Measurements from ENCODE around the gene KIF16B. TPM values are rescaled to one million over a fixed set of nuclear protein-coding genes. Genes with fewer than 3 reads are reported as not detected.

The KIF16B gene
- total and polyA plus RNA-seq, 2 experiments from 2014 or later: 6.5 to 11.1 TPM

DNA sequence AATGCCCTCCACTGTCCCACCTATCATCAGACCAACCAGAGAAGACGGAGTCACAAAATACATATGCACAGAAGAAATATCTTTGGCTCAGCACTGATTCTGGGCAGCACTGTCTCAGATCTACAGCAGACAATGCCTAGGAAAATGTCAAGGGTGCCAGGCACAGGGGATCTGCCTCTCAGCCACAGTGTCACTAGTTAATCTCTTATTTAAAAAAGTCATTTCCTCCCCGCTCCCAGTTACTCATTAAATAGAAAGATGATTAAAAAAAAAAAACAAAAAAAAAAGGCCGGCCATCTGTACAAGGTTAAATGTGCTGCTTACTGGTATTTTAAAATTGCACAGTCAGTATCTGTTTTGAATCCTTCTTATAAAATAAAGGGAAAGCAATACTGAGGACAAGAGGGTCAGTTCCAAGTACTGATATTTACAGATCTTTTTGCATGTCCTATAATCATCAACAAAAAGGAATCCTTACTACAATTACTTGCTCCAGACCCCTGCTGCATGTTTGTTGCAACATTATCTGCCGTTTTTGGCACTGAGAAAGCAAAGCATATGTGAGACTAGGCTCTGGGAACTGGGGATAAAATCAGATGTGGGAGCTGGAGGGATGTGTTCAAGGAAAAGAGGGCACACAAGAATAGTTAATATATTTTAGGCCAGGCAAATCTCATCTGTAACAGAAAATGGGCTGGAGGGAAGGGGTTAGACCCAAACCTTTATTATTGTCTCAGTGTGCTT, 299.3 kb downstream of the KIF16B start (continued):
- TF ChIP-seq, protein P1, sequence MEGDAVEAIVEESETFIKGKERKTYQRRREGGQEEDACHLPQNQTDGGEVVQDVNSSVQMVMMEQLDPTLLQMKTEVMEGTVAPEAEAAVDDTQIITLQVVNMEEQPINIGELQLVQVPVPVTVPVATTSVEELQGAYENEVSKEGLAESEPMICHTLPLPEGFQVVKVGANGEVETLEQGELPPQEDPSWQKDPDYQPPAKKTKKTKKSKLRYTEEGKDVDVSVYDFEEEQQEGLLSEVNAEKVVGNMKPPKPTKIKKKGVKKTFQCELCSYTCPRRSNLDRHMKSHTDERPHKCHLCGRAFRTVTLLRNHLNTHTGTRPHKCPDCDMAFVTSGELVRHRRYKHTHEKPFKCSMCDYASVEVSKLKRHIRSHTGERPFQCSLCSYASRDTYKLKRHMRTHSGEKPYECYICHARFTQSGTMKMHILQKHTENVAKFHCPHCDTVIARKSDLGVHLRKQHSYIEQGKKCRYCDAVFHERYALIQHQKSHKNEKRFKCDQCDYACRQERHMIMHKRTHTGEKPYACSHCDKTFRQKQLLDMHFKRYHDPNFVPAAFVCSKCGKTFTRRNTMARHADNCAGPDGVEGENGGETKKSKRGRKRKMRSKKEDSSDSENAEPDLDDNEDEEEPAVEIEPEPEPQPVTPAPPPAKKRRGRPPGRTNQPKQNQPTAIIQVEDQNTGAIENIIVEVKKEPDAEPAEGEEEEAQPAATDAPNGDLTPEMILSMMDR (conservative IDR thresholded peaks at IDR 0.05; ENCODE audit: low read depth in 2 of 2): no peak

- 0 out of 2 replicates have a peak, but pooled peaks cover 5% of the 10 kb centered on the region for H3K9me2 ChIP-seq (ENCODE audit: insufficient read depth)
- H4K20me1 ChIP-seq (replicated peaks; ENCODE audit: insufficient read depth): no peaks in the 10 kb centered on the region
- H3K27ac ChIP-seq (ENCODE audit: low read depth): no peak overlapping the region
- DNase-seq (ENCODE audit: low spot score): no peak
- no peaks in the 10 kb centered on the region for H3K27me3 ChIP-seq (ENCODE audit: insufficient read depth)
- Mint-ChIP-seq H3K27ac (no peak overlapping the region), H3K27me3 (ENCODE audit: insufficient read depth, low read depth, poor library complexity) (peaks cover 2% of the 10 kb centered on the region), H3K9me3 (no peaks in the 10 kb centered on the region), H3K4me3 (no peak overlapping the region), H3K4me1 (peaks cover 12% of the 10 kb centered on the region), H3K36me3 (ENCODE audit: low read depth) (0 out of 3 replicates have a peak, but pooled peaks cover under 1% of the 10 kb centered on the region)
- no peak overlapping the region for H3K4me3 ChIP-seq
- H3F3A ChIP-seq (replicated peaks; ENCODE audit: low read depth): no peaks in the 10 kb centered on the region
- no peaks in the 10 kb centered on the region for H3K36me3 ChIP-seq (ENCODE audit: insufficient read depth)
- no peaks in the 10 kb centered on the region for H3K79me2 ChIP-seq (replicated peaks; ENCODE audit: insufficient read depth)
- no peaks in the 10 kb centered on the region; the same call in 1 of the 2 replicates for H3K4me1 ChIP-seq (ENCODE audit: insufficient read depth)
- ATAC-seq: no peak
- no peak overlapping the region for H2AFZ ChIP-seq
- no peak overlapping the region for H3K4me2 ChIP-seq
- TF ChIP-seq CREB1 (CRISPR knock-in tag; IDR thresholded peaks at IDR 0.05; ENCODE audit: low read depth) (no peak), ZNF331 (CRISPR knock-in tag; IDR thresholded peaks at IDR 0.05; ENCODE audit: low read depth) (no peak), STAT1 (IDR thresholded peaks at IDR 0.05; ENCODE audit: unreplicated experiment) (no peak), EZH2 (IDR thresholded peaks at IDR 0.05; ENCODE audit: low read depth, unreplicated experiment) (no peak), NANOG (IDR thresholded peaks at IDR 0.05; ENCODE audit: borderline replicate concordance) (no peak), EZH2phosphoT487 (IDR thresholded peaks at IDR 0.05; ENCODE audit: unreplicated experiment) (no peak)
- TF ChIP-seq, protein P1 (conservative IDR thresholded peaks at IDR 0.05; ENCODE audit: low read depth in 2 of 2): no peak
- TF ChIP-seq, protein P2, sequence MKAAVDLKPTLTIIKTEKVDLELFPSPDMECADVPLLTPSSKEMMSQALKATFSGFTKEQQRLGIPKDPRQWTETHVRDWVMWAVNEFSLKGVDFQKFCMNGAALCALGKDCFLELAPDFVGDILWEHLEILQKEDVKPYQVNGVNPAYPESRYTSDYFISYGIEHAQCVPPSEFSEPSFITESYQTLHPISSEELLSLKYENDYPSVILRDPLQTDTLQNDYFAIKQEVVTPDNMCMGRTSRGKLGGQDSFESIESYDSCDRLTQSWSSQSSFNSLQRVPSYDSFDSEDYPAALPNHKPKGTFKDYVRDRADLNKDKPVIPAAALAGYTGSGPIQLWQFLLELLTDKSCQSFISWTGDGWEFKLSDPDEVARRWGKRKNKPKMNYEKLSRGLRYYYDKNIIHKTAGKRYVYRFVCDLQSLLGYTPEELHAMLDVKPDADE (IDR thresholded peaks at IDR 0.05): no peak
- TF ChIP-seq, protein P3, sequence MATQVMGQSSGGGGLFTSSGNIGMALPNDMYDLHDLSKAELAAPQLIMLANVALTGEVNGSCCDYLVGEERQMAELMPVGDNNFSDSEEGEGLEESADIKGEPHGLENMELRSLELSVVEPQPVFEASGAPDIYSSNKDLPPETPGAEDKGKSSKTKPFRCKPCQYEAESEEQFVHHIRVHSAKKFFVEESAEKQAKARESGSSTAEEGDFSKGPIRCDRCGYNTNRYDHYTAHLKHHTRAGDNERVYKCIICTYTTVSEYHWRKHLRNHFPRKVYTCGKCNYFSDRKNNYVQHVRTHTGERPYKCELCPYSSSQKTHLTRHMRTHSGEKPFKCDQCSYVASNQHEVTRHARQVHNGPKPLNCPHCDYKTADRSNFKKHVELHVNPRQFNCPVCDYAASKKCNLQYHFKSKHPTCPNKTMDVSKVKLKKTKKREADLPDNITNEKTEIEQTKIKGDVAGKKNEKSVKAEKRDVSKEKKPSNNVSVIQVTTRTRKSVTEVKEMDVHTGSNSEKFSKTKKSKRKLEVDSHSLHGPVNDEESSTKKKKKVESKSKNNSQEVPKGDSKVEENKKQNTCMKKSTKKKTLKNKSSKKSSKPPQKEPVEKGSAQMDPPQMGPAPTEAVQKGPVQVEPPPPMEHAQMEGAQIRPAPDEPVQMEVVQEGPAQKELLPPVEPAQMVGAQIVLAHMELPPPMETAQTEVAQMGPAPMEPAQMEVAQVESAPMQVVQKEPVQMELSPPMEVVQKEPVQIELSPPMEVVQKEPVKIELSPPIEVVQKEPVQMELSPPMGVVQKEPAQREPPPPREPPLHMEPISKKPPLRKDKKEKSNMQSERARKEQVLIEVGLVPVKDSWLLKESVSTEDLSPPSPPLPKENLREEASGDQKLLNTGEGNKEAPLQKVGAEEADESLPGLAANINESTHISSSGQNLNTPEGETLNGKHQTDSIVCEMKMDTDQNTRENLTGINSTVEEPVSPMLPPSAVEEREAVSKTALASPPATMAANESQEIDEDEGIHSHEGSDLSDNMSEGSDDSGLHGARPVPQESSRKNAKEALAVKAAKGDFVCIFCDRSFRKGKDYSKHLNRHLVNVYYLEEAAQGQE (IDR thresholded peaks at IDR 0.05; ENCODE audit: unreplicated experiment): no peak
These were observed 300.4 kb downstream of the KIF16B start for GRCh38 chr20:16272780-16273360.

Measured in GM23338 (cell line).